ENCODE data around the gene KRTAP4-3.
"Not testable (repeated sequence)": the region's sequence is repeated elsewhere in the genome, so short reads cannot be mapped to it uniquely, and the experiment has no call there.

The KRTAP4-3 gene

DNA sequence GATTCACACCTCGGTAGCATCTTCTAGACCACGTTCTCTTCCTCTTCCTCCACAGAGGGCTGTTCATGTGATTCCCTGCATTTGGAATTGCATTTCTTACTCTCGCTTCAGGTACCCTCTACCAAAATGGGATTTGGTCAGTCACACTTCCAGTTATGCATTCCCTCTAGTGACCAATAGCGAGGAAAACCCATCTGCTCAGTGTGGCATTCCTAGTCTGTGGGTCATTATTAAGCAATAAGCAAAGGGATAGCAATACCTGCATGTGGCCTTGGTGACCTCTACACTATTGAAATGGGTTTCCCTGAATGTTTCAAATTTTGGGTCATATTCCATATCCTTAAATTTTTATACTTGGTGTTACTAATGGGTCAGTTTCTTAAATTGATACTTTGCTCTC lies 18.0 kb downstream of the KRTAP4-3 start:
- Histone ChIP-seq H3K36me3 (ENCODE audit: control insufficient read depth, insufficient read depth, low read length) (no peaks in the 10 kb centered on the region), H3K4me3 (ENCODE audit: low read depth, low read length) (no peak overlapping the region), H3K27me3 (ENCODE audit: control insufficient read depth, insufficient read depth, low read length) (no peaks in the 10 kb centered on the region; the same call in 1 of the 2 replicates), H3K27ac (ENCODE audit: low read depth, low read length) (no peak overlapping the region), H3K9ac (ENCODE audit: low read length) (no peak overlapping the region), H3K9me3 (ENCODE audit: control insufficient read depth, insufficient read depth, low read depth, low read length) (no peaks in the 10 kb centered on the region), H3K4me1 (ENCODE audit: control insufficient read depth, insufficient read depth, low read length) (no peaks in the 10 kb centered on the region)

GRCh38 chr17:41149652-41149985 lies 18.4 kb downstream of the KRTAP4-3 start, which contains the start of gene KRTAP4-5:
TSS of gene KRTAP4-5 (minus strand) at chr17:41149825. CDS start at chr17:41149767, 58 bp downstream.
- no peaks in the 10 kb centered on the region; the same call in 1 of the 2 replicates for H3K27me3 ChIP-seq (ENCODE audit: control insufficient read depth, insufficient read depth, low read length)

DNA sequence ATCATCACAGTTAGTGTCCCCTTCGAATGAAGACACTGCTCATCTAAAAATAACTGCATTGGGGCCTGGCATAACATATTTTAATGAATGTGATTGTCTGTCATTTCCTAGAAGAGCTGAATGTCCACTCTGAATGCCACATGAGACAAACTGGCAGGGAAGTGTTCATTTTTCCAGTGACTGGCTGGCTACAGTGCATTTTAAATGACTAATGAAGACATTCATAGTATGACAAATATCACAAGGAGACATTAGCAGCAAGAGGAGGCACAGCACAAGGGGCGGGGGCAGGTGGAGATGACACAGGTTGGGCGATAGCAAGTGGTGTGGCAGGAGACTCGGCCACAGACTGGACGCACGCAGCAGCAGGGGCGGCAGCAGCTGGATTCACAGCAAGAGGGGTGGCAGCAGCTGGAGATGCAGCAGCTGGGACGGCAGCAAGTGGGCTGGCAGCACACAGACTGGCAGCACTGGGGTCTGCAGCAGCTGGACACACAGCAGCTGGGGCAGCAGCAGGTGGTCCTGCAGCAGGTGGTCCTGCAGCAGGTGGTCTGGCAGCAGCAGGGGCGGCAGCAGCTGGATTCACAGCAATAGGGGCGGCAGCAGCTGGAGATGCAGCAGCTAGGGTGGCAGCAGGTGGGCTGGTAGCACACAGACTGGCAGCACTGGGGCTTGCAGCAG lies 18.9 kb downstream of the KRTAP4-3 start:
- not testable (repeated sequence) for H3K4me3 ChIP-seq (ENCODE audit: low read depth, low read length); H3K4me1 ChIP-seq (ENCODE audit: control insufficient read depth, insufficient read depth, low read length); H3K27me3 ChIP-seq (ENCODE audit: control insufficient read depth, insufficient read depth, low read length); H3K9me3 ChIP-seq (ENCODE audit: control insufficient read depth, insufficient read depth, low read depth, low read length); H3K36me3 ChIP-seq (ENCODE audit: control insufficient read depth, insufficient read depth, low read length); H3K27ac ChIP-seq (ENCODE audit: low read depth, low read length); H3K9ac ChIP-seq (ENCODE audit: low read length)

More at GRCh38 chr17:41149652-41149985, 18.4 kb downstream of the KRTAP4-3 start, which contains the start of gene KRTAP4-5:
- H3K27ac ChIP-seq (ENCODE audit: low read depth, low read length) = no peak within 1 kb of the TSS
- no peak within 1 kb of the TSS for H3K4me3 ChIP-seq (ENCODE audit: low read depth, low read length)
- no peaks in the 10 kb centered on the region for H3K9me3 ChIP-seq (ENCODE audit: control insufficient read depth, insufficient read depth, low read depth, low read length)
- no peaks in the 10 kb centered on the region for H3K36me3 ChIP-seq (ENCODE audit: control insufficient read depth, insufficient read depth, low read length)
- no peaks in the 10 kb centered on the region for H3K4me1 ChIP-seq (ENCODE audit: control insufficient read depth, insufficient read depth, low read length)
- no peak within 1 kb of the TSS for H3K9ac ChIP-seq (ENCODE audit: low read length)

DNA sequence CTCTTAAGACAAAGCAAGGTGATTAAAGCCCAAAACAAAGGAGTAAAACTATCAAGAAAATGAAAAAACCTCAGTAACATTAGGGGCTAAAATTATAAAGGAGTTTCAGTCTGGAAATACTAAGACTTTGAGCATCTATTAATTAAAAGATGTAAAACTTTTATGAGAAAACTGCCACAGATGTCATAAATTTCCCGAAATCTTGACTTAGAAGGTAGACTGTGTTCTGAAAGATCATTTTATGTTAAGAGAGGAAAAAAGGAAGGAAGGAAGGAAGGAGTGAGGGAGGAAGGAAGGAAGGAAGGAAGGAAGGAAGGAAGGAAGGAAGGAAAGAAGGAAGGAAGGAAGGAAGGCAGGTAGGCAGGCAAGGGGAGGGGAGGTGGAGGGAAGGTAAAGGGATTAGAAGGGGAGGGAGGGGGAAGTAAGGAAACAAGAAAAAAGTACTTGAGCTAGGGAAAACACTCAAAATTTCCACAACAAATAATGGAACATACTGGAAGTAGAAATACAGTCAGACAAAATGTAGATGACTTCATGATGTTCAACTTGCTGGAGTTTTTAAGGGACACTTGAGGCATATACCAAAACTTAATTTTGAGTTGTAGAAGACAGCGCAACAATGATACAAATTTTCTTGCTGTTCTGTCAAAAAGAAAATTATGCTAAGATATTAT lies 20.4 kb downstream of the KRTAP4-3 start:
- H3K9me3 ChIP-seq (ENCODE audit: control insufficient read depth, insufficient read depth, low read depth, low read length) = peaks cover 6% of the 10 kb centered on the region
- H3K4me3 ChIP-seq (ENCODE audit: low read depth, low read length) = no peak overlapping the region
- no peaks in the 10 kb centered on the region; the same call in 1 of the 2 replicates for H3K27me3 ChIP-seq (ENCODE audit: control insufficient read depth, insufficient read depth, low read length)
- H3K36me3 ChIP-seq (ENCODE audit: control insufficient read depth, insufficient read depth, low read length) = no peaks in the 10 kb centered on the region
- no peak overlapping the region for H3K27ac ChIP-seq (ENCODE audit: low read depth, low read length)
- H3K4me1 ChIP-seq (ENCODE audit: control insufficient read depth, insufficient read depth, low read length) = no peaks in the 10 kb centered on the region
- no peak overlapping the region for H3K9ac ChIP-seq (ENCODE audit: low read length)

GRCh38 chr17:41145261-41145660 lies 22.8 kb downstream of the KRTAP4-3 start:
- H3K9ac ChIP-seq (ENCODE audit: low read length) = no peak overlapping the region
- H3K27me3 ChIP-seq (ENCODE audit: control insufficient read depth, insufficient read depth, low read length) = no peaks in the 10 kb centered on the region; the same call in 1 of the 2 replicates
- peaks cover 17% of the 10 kb centered on the region for H3K9me3 ChIP-seq (ENCODE audit: control insufficient read depth, insufficient read depth, low read depth, low read length)
- no peak overlapping the region for H3K27ac ChIP-seq (ENCODE audit: low read depth, low read length)
- no peaks in the 10 kb centered on the region for H3K4me1 ChIP-seq (ENCODE audit: control insufficient read depth, insufficient read depth, low read length)
- H3K4me3 ChIP-seq (ENCODE audit: low read depth, low read length) = no peak overlapping the region
- no peaks in the 10 kb centered on the region for H3K36me3 ChIP-seq (ENCODE audit: control insufficient read depth, insufficient read depth, low read length)

DNA sequence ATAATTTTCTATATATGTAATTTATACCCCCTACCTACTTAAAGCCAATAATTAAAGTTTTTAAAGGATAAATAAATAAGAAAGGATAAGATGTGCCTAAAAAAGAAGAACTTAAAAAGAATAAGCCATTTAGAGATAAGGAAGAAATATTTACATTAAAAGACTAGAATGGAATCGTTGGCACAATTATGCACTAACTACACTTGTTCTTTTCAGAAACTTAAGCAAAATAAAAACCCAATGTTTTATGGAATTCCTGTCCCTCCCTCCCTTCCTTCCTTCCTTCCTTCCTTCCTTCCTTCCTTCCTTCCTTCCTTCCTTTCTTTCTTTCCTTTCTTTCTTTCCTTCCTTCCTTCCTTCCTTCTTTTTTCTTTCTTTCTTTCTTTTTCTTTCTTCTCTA lies 23.2 kb downstream of the KRTAP4-3 start:
- H3K27ac ChIP-seq (ENCODE audit: low read depth, low read length) = no peak overlapping the region
- no peak overlapping the region for H3K9ac ChIP-seq (ENCODE audit: low read length)
- peaks cover 21% of the 10 kb centered on the region for H3K9me3 ChIP-seq (ENCODE audit: control insufficient read depth, insufficient read depth, low read depth, low read length)
- H3K4me1 ChIP-seq (ENCODE audit: control insufficient read depth, insufficient read depth, low read length) = no peaks in the 10 kb centered on the region
- H3K27me3 ChIP-seq (ENCODE audit: control insufficient read depth, insufficient read depth, low read length) = no peaks in the 10 kb centered on the region; the same call in 1 of the 2 replicates
- no peaks in the 10 kb centered on the region for H3K36me3 ChIP-seq (ENCODE audit: control insufficient read depth, insufficient read depth, low read length)
- H3K4me3 ChIP-seq (ENCODE audit: low read depth, low read length) = no peak overlapping the region

GRCh38 chr17:41141361-41141760 lies 26.7 kb downstream of the KRTAP4-3 start:
- Histone ChIP-seq H3K27ac (ENCODE audit: low read depth, low read length) (no peak overlapping the region), H3K9ac (ENCODE audit: low read length) (no peak overlapping the region), H3K4me1 (ENCODE audit: control insufficient read depth, insufficient read depth, low read length) (no peaks in the 10 kb centered on the region), H3K27me3 (ENCODE audit: control insufficient read depth, insufficient read depth, low read length) (no peaks in the 10 kb centered on the region), H3K36me3 (ENCODE audit: control insufficient read depth, insufficient read depth, low read length) (no peaks in the 10 kb centered on the region), H3K4me3 (ENCODE audit: low read depth, low read length) (no peak overlapping the region), H3K9me3 (ENCODE audit: control insufficient read depth, insufficient read depth, low read depth, low read length) (peaks cover 24% of the 10 kb centered on the region)

DNA sequence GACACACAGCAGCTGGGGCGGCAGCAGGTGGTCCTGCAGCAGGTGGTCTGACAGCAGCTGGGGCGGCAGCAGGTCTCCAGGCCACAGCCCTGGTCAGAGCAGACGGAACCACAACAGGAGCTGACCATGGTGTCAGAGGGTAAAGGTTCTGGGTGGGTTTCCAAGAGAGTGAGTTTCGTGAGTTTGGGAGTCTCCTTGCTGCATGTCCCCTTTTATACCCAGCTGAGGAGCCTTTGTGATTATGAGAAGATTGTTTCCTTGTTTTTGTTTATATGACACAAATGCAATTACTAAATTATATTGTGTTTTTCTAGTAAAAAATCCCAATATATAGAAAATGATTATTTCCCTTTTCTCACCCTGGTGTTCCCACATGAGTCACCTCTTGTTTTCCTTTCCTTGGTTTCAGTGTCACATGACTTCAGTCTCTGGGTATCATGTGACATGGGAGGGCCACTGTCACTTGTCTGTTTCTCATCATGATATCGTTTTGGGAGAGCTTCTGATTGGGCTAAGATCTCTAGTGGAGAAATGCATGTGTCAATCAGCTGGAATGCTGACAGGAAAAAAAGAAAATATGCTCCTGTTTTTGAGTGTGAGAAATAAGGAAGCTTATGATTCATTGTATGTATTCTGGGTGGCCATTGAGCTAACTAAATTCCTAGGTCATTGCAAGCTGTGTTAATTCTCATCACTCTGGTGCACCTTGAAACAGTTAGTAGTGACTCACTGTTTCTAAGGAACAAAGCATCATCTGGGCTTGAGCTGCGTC lies 27.5 kb downstream of the KRTAP4-3 start, which contains the start of gene KRTAP4-6:
Gene KRTAP4-6 (minus strand): TSS at position 185 of the 772 bp plus-strand sequence. CDS start 57 bp downstream, at position 128.
- H3K4me1 ChIP-seq (ENCODE audit: control insufficient read depth, insufficient read depth, low read length) = no peaks in the 10 kb centered on the region
- H3K27me3 ChIP-seq (ENCODE audit: control insufficient read depth, insufficient read depth, low read length) = no peaks in the 10 kb centered on the region
- no peaks in the 10 kb centered on the region for H3K36me3 ChIP-seq (ENCODE audit: control insufficient read depth, insufficient read depth, low read length)
- H3K9me3 ChIP-seq (ENCODE audit: control insufficient read depth, insufficient read depth, low read depth, low read length) = peaks cover 24% of the 10 kb centered on the region
- no peak within 1 kb of the TSS for H3K27ac ChIP-seq (ENCODE audit: low read depth, low read length)
- no peak within 1 kb of the TSS for H3K4me3 ChIP-seq (ENCODE audit: low read depth, low read length)
- H3K9ac ChIP-seq (ENCODE audit: low read length) = no peak within 1 kb of the TSS

DNA sequence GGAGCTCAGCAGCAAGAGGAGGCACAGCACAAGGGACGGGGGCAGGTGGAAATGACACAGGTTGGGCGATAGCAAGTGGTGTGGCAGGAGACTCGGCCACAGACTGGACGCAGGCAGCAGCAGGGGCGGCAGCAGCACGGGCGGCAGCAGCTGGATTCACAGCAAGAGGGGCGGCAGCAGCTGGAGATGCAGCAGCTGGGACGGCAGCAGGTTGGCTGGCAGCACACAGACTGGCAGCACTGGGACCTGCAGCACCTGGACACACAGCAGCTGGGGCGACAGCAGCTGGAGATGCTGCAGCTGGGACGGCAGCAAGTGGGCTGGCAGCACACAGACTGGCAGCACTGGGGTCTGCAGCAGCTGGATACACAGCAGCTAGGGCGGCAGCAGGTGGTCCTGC lies 28.2 kb downstream of the KRTAP4-3 start:
- H3K27me3 ChIP-seq (ENCODE audit: control insufficient read depth, insufficient read depth, low read length); H3K9ac ChIP-seq (ENCODE audit: low read length); H3K36me3 ChIP-seq (ENCODE audit: control insufficient read depth, insufficient read depth, low read length); H3K4me3 ChIP-seq (ENCODE audit: low read depth, low read length); H3K4me1 ChIP-seq (ENCODE audit: control insufficient read depth, insufficient read depth, low read length); H3K27ac ChIP-seq (ENCODE audit: low read depth, low read length): not testable (repeated sequence)
- peaks cover 24% of the 10 kb centered on the region for H3K9me3 ChIP-seq (ENCODE audit: control insufficient read depth, insufficient read depth, low read depth, low read length)

DNA sequence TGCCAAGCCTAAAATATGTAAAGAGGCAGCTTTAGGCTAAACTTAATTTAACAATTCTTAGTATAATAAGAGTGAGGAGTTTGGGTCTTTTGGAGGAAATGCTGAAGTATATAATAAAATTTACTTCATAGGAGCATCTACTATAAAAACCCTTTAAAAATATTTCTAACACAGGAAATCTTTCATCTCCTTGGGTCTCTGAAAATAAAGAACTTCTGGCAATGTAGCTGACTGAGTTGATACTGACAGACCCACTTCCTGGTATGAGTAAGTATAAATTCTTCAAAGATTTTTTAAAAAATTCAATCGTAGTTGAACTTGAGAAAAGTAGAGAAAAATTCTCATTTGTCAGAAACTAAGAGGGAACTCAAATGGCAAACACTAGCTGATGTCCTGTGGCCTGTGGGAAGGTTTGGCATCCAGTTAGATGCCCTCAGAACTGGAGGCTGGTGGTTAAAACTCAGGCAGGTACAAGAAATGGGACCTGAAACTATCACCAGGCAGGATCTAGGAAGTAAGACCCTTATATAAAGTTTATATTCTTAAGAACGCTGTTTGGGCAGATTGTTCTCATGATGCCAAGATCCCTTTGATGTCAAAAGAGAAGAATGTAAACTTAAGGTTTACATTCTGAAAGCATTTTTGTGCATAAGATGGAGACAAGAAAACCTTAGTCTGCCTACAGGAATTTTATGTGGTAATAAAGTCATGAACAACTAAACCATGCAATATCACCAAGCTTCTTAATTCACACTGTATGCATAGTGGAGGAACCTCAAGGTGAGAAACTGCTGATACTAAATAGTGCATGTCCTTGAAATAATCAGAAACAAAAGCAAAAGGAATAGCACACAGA lies 33.9 kb downstream of the KRTAP4-3 start:
- Histone ChIP-seq H3K4me1 (ENCODE audit: control insufficient read depth, insufficient read depth, low read length) (no peaks in the 10 kb centered on the region), H3K36me3 (ENCODE audit: control insufficient read depth, insufficient read depth, low read length) (no peaks in the 10 kb centered on the region), H3K4me3 (ENCODE audit: low read depth, low read length) (no peak overlapping the region), H3K9ac (ENCODE audit: low read length) (no peak overlapping the region), H3K27ac (ENCODE audit: low read depth, low read length) (no peak overlapping the region), H3K9me3 (ENCODE audit: control insufficient read depth, insufficient read depth, low read depth, low read length) (no peaks in the 10 kb centered on the region), H3K27me3 (ENCODE audit: control insufficient read depth, insufficient read depth, low read length) (no peaks in the 10 kb centered on the region)

Data from HUES6 (cell line).